ENCODE data around the gene BEAN1.

The BEAN1 gene

GRCh38 chr16:66397736-66398433 lies 29.2 kb upstream of the BEAN1 start:
- no peak for DNase-seq

GRCh38 chr16:66399031-66399430 lies 28.1 kb upstream of the BEAN1 start:
- DNase-seq, result no peak

- peak; percentile 10 for DNase-seq
Observed at GRCh38 chr16:66399930-66400329, 27.2 kb upstream of the BEAN1 start.

- DNase-seq, result no peak
Observed at GRCh38 chr16:66400503-66401380, 26.4 kb upstream of the BEAN1 start.

GRCh38 chr16:66401610-66402009 lies 25.5 kb upstream of the BEAN1 start:
- no peak for DNase-seq

GRCh38 chr16:66402166-66402565 lies 24.9 kb upstream of the BEAN1 start:
- no peak for DNase-seq

GRCh38 chr16:66402591-66403230 lies 24.4 kb upstream of the BEAN1 start:
- no peak for DNase-seq

- DNase-seq, result no peak
Observed at GRCh38 chr16:66403531-66404145, 23.5 kb upstream of the BEAN1 start.

- DNase-seq, result no peak
Observed at GRCh38 chr16:66405057-66405783, 21.9 kb upstream of the BEAN1 start.

GRCh38 chr16:66406534-66407221 lies 20.4 kb upstream of the BEAN1 start:
- peak; percentile 50 for DNase-seq

GRCh38 chr16:66408163-66409048 lies 18.7 kb upstream of the BEAN1 start:
- DNase-seq, result no peak

- DNase-seq, result no peak
Observed at GRCh38 chr16:66409156-66409555, 17.9 kb upstream of the BEAN1 start.

- DNase-seq, result no peak
Observed at GRCh38 chr16:66412182-66412581, 14.9 kb upstream of the BEAN1 start.

GRCh38 chr16:66414891-66415290 lies 12.2 kb upstream of the BEAN1 start:
- no peak for DNase-seq

- no peak for DNase-seq
Observed at GRCh38 chr16:66416136-66416535, 11.0 kb upstream of the BEAN1 start.

- DNase-seq, result no peak
Observed at GRCh38 chr16:66416939-66417700, 10.0 kb upstream of the BEAN1 start.

- no peak for DNase-seq
Observed at GRCh38 chr16:66418165-66418962, 8.7 kb upstream of the BEAN1 start.

- no peak for DNase-seq
Observed at GRCh38 chr16:66419527-66419926, 7.6 kb upstream of the BEAN1 start.

GRCh38 chr16:66420396-66420795 lies 6.7 kb upstream of the BEAN1 start:
- DNase-seq, result no peak

All from DMS 273 treated with DMSO at 0.1 percent for 48 hours (cell line).